GM13977 (cell line): ENCODE results near the gene DCDC1.

ENCODE experiments used
- DNase-seq: peaks from one replicate; pipeline ENCODE4 v3.0.0; 2012; ENCODE audit warnings: low spot score
- in situ Hi-C: fragments of 300-500 bp; cut with MboI; formaldehyde crosslinking; loops from one replicate; pipeline ENCODE4 v1.12.0; 2022; ENCODE audit warnings: low sequenced_read_pairs, low pct_unique_long_range_greater_than_20kb, mixed read lengths, inconsistent platforms; ENCODE audit not compliant: unreplicated experiment
- TF ChIP-seq, protein P1 (sequence below): IDR thresholded peaks from 2 replicates; pipeline ENCODE4 v1.5.1; 2012; ENCODE audit warnings: mild to moderate bottlenecking, control low read depth; ENCODE audit not compliant: insufficient read depth; ENCODE audit errors: extremely low read depth, missing control alignments

Gene DCDC1

DNA sequence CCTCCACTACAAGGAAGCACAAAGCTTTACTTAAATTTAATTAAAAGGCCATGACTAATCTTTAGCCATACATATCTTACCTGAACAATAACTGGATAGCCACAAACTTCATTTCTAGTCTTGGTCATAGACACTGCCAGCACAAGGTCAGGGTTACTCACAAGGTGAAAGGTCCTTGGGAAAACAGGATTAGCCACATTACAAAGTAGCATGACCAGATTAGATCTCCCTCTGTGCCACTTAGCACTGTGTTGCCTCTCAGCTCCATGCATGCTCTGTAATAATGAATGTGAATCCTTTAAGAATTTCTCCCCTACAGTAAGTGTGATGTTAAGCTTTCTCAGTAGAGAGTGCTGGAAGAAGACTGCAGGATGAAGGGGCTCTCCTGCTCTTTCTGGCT is 458.3 kb downstream of the DCDC1 start:
- in situ Hi-C loops, result loop anchor here (10.0 kb wide), 1 partner anchor 556 kb away; no protein-coding TSS in a partner anchor
- DNase-seq, result no peak
- TF ChIP-seq, protein P1, sequence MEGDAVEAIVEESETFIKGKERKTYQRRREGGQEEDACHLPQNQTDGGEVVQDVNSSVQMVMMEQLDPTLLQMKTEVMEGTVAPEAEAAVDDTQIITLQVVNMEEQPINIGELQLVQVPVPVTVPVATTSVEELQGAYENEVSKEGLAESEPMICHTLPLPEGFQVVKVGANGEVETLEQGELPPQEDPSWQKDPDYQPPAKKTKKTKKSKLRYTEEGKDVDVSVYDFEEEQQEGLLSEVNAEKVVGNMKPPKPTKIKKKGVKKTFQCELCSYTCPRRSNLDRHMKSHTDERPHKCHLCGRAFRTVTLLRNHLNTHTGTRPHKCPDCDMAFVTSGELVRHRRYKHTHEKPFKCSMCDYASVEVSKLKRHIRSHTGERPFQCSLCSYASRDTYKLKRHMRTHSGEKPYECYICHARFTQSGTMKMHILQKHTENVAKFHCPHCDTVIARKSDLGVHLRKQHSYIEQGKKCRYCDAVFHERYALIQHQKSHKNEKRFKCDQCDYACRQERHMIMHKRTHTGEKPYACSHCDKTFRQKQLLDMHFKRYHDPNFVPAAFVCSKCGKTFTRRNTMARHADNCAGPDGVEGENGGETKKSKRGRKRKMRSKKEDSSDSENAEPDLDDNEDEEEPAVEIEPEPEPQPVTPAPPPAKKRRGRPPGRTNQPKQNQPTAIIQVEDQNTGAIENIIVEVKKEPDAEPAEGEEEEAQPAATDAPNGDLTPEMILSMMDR, result no peak

DNA sequence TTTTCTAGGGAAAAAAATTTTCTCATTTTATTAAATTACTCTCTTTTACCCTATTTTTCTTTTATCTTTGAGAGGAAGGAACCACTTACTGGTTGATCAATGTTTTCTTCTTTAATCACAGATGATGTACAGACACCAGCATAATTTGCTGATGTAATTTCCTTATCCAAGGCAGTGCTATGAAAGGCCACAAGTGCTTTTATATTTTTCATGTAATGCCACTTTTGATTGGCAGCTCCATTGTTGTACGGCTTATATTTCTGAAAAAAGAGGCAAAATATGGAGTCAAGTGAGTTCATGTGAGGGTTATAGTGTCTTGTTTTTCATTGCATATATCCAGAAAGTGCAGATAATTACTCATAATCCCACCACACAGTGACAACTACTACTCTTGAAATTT is 460.7 kb downstream of the DCDC1 start:
- no peak for DNase-seq
- in situ Hi-C loops, result no loop called here

DNA sequence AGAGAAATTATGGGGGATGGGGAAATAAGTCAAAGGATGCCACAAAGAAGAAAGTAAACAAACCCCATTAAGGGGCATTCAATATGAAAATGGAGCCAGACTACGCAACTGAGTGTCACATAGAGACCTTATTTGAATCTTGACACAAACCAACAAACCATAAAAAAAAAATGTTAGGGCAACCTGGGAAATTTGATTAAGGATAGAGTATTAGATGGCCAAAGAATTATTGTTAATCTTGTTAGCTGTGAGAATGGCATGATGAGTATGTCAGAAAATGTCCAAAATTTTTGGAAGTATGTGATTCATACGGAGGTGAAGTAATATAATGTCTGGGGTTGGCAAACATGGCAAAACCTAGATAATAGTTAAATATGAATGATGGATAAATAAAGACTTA is 461.3 kb downstream of the DCDC1 start:
- in situ Hi-C loops, result no loop called here
- TF ChIP-seq, protein P1, result no peak
- no peak for DNase-seq

More for the DNA sequence above, 460.7 kb downstream of the DCDC1 start:
- TF ChIP-seq, protein P1, result no peak

DNA sequence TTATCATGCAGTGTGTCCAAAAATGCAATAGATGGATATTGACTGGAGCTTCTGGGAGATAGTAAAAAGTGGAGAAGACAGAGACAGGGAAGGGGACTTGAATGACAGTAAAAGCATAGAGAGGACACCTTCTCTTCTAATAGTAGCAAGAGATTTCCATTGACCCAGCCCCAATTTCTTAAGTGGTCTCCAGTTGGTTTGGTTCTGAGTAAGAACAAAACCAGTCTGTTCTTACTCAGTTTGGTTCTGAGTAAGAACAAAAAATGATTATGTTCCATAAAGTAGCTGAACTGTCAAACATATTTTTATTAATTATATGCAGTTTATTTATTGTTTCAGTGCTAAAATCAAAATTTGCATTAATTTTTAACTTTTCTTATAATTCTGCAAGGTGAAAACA is 466.6 kb downstream of the DCDC1 start:
- no peak for DNase-seq
- in situ Hi-C loops, result no loop called here

DNA sequence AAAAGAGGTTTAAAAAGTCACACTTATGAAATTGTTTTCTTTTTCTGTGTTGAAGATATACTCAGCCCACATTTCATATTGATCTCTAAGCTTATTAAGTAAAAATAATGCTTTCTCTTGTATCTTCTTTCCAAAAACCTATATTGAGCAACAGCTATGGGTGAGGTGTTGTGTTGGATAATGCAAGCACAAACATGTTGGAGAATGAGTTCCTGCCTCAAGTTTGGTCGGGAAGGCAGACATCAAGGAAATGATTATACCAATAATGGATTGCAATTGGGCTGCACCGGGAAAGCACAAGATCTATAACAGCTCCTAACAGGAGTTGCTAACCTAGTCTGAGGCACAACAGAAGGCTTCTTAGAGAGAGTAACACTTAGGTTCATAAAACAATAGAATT is 474.5 kb downstream of the DCDC1 start:
- no peak for DNase-seq
- in situ Hi-C loops, result no loop called here
- TF ChIP-seq, protein P1, result no peak

More for the DNA sequence above, 466.6 kb downstream of the DCDC1 start:
- TF ChIP-seq, protein P1, result no peak

DNA sequence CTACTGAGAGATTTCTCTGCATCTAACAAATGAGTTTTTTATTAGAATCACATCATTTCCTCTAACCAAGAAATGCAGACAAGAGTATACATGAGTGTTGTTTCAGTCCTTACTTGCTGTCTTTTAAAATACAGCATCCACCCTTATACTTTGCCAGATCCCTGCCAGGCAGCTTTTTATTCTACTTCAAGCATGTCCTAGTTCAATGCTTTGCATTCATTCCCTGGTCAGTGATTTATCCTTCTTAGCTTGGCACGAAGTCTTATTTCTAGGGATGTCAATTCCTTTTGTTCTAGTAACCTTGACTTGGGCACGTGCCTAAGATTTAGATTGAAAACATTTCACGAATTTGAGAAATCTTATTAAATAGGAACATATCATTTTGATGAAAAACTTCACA is 476.2 kb downstream of the DCDC1 start:
- no peak for DNase-seq
- in situ Hi-C loops, result no loop called here

More for the DNA sequence above, 476.2 kb downstream of the DCDC1 start:
- TF ChIP-seq, protein P1, result no peak
